COLO668 (cell line): Measurements from ENCODE around the gene RARRES2.
"Not testable (repeated sequence)": the region's sequence is repeated elsewhere in the genome, so short reads cannot be mapped to it uniquely, and the experiment has no call there.

Source experiments
- DNase-seq: peaks from one replicate; lab custom pipeline; 2025; ENCODE audit not compliant: unreplicated experiment; lab: John Stamatoyannopoulos, UW

The RARRES2 gene

DNA sequence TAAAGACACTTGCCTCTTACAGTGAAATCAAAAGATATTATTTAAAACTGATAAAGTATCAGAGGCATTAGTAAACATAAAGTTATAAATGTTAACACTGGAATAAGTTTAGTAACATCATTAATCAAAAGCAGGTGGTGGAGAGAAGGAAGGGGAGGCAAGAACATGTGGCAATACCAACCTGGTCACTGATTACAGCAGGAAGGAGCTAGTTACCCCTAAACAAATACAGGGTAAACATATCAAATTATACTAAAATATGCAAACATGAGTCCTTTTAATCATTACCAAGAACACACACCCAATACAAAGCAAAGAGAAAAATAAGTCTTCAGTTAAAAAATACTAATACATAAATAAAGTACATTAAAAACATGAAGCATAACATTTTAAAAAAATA, 43.5 kb downstream of the RARRES2 start:
- not testable (repeated sequence) for DNase-seq

GRCh38 chr7:150296802-150297201, 44.6 kb downstream of the RARRES2 start:
- DNase-seq, result not testable (repeated sequence)

- not testable (repeated sequence) for DNase-seq
Observed at GRCh38 chr7:150295614-150296013, 45.8 kb downstream of the RARRES2 start.

DNA sequence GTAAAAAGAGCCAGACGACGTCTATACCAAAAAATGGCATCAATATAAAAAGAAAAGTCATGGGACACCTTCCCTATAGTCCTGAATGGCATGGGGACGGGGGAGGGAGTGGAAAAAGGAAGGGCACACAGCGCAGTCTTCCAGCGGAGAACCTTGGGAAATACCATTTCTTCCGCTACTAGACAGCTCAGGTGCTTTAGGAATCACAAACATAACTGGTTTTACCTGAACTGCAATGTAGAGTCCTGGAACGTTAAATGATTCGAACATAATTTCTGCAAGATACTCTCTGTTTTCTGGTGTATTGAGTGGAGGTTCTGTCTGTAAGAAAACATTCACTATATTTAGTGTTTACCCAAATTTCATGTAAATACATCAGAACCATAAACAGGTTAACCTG, 46.4 kb downstream of the RARRES2 start:
- DNase-seq, result not testable (repeated sequence)

DNA sequence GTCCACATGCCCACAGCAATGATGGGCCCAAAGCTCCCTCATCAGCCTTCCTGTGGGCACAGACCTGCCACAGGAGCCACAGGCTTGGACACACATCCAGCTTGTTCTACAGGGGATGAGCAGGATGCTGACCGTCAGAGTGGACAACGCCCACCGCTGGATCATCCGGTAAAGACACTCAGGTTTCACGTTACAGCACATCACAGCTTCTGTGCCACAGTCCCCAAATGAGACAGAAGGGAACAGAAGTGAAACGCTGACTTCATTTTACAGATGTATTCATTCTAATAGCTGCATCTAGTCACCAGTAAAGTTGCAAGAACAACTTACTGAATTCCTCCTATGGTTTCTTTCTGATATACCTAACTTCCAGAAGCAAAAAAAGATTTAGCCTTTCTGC, 51.1 kb downstream of the RARRES2 start:
- DNase-seq, result not testable (repeated sequence)

DNA sequence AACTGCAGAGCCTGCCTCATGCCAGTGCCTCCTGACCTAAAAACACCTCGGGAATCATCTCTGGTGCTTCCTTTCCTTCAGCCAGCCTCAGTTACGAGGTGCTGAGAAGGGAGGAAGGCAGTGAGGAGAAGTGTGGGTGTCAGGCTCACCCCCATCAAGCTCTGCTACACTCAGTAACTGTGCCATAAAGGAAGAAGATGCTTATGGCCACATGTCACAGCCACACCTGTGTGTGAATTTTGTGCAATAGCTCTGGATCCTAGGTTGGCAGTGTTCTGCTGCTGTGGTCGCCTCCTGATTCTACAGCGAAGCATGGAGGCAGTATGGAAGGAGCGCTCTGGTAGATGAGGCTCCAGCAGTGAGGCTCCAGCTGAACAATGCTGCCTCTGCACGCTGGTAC, 52.6 kb downstream of the RARRES2 start:
- DNase-seq, result not testable (repeated sequence)
